IMR-90 (cell line): ENCODE results near the gene CLK3.

ENCODE experiments used
- CTCF ChIP-seq: conservative IDR thresholded peaks from 2 replicates; pipeline ENCODE4 v1.5.1; 2012; ENCODE audit warnings: mild to moderate bottlenecking, low read depth, low read length, improper control_type of control experiment
- POLR2A ChIP-seq: IDR thresholded peaks from 2 replicates; pipeline ENCODE4 v1.6.1; 2012; ENCODE audit warnings: mild to moderate bottlenecking, low read depth, low read length

- TF ChIP-seq CTCF (no peak), POLR2A (no peak)
Measured at GRCh38 chr15:74655424-74655823, 39.8 kb downstream of the CLK3 start.
